Sigmoid colon (tissue), 7 donors: ENCODE data around the gene HSD3B1. TPM values are rescaled to one million over a fixed set of nuclear protein-coding genes. Genes with fewer than 3 reads are reported as not detected.
"Not testable (repeated sequence)": the region's sequence is repeated elsewhere in the genome, so short reads cannot be mapped to it uniquely, and the experiment has no call there.

ENCODE experiments used
- DNase-seq: peaks from one replicate; pipeline ENCODE4 v3.0.0-alpha.2; 2019
- H3K27ac ChIP-seq, 4 donors: fragments of 200-600 bp; sonication (generic); one replicate each; pipeline ENCODE4 v1.5.1; 2016 to 2019; ENCODE audit warnings: mild to moderate bottlenecking in 1 of 4
- H3K27me3 ChIP-seq, 3 donors: fragments of 200-600 bp; sonication (generic); one replicate each; pipeline ENCODE4 v1.5.1; 2019; ENCODE audit warnings: mild to moderate bottlenecking in 1 of 3
- H3K36me3 ChIP-seq, 4 donors: fragments of 200-600 bp; sonication (generic); one replicate each; pipeline ENCODE4 v1.5.1; 2016 to 2019
- H3K4me1 ChIP-seq, 4 donors: fragments of 200-600 bp; sonication (generic); one replicate each; pipeline ENCODE4 v1.5.1; 2017 to 2019
- H3K4me3 ChIP-seq, 4 donors: fragments of 200-600 bp; sonication (generic); one replicate each; pipeline ENCODE4 v1.5.1; 2017 to 2019; ENCODE audit warnings: mild to moderate bottlenecking in 2 of 4, moderate library complexity in 1 of 4
- H3K9me3 ChIP-seq, 4 donors: fragments of 200-600 bp in 3 of 4; sonication (generic) in 3 of 4; one replicate each; pipeline versions ENCODE4 v1.5.1 to v1.6.1; 2013 to 2019
- EP300 ChIP-seq, 4 donors: sonication (generic); formaldehyde crosslinking; IDR thresholded peaks; one replicate each; pipeline ENCODE4 v1.6.1; 2017; ENCODE audit warnings: antibody characterized with exemption in 4 of 4
- POLR2A ChIP-seq, 2 donors: fragments of 450-650 bp; IDR thresholded peaks; one replicate each; pipeline ENCODE4 v1.6.1; 2016; ENCODE audit warnings: antibody characterized with exemption in 2 of 2, mild to moderate bottlenecking in 2 of 2, moderate library complexity in 2 of 2
- POLR2AphosphoS5 ChIP-seq, 4 donors: sonication (generic); formaldehyde crosslinking; IDR thresholded peaks; one replicate each; pipeline ENCODE4 v1.6.1; 2017; ENCODE audit warnings: antibody characterized with exemption in 4 of 4
- WGBS, 2 donors: extraction: QIAGEN DNeasy Blood & Tissue Kit; methylation state at CpG; one replicate each; pipeline ENCODE4 v1.1.7; 2013; 5-methylcytosine and 5-hydroxymethylcytosine counted together
- intact Hi-C: fragments of 100-400 bp; cut with DNase I; formaldehyde crosslinking; loops from one replicate; pipeline ENCODE4 v1.15.1; 2023
- polyA plus RNA-seq, 3 donors: library from polyadenylated mRNA; stranded (reverse); fragments of 200-250 nt; gene quantifications; one replicate each; pipeline ENCODE4 v1.2.3, GENCODE V29; 2013
- total RNA-seq, 4 donors: library from RNA; depleted of rRNA; stranded (reverse); fragments of >200 nt; gene quantifications; one replicate each; pipeline ENCODE4 v1.1.0, GENCODE V29; 2016
- TF ChIP-seq, protein P1 (sequence below), 4 experiments: fragments of 450-650 bp in 3 of 4; fragments of 200-600 bp in 1 of 4; IDR thresholded peaks; one replicate each; pipeline ENCODE4 v1.5.1; 2016 to 2019; ENCODE audit warnings: antibody characterized with exemption in 4 of 4, mild to moderate bottlenecking in 3 of 4, moderate library complexity in 2 of 4
- donor health status: healthy with polysubstance abuse.
- donor health status: Bipolar disorder and iron deficiency.
- donor health status: healthy.

HSD3B1 gene
- total and polyA plus RNA-seq, 7 donors: 0.06 TPM; not detected in 6

DNA sequence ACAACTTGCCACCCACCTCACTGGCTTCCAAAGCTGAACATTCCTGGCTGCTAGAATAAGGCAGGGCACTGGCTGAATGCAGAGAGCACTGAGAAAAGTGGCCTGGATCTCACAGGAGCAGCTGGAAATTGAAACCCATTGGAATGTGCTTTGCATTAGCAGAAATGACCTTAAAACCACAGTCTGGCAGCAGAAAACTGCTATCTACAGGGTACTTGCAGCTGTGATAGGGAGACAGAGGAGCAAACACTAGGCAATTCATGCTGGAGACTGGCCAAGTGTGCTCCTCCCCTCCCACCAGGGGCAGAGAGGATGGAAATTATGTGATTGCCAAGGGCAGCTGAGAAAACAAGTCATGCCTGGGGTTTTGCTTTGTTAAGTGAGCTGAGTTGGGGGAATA lies 47.2 kb downstream of the HSD3B1 start:
- Histone ChIP-seq H3K27me3 (no peaks in the 10 kb centered on the region), H3K9me3 (no peaks in the 10 kb centered on the region), H3K4me3 (no peak overlapping the region), H3K27ac (no peak overlapping the region), H3K4me1 (no peaks in the 10 kb centered on the region), H3K36me3 (no peaks in the 10 kb centered on the region)
- TF ChIP-seq POLR2A (IDR thresholded peaks at IDR 0.05): no peak
- TF ChIP-seq POLR2AphosphoS5 (IDR thresholded peaks at IDR 0.05): no peak
- TF ChIP-seq, protein P1, sequence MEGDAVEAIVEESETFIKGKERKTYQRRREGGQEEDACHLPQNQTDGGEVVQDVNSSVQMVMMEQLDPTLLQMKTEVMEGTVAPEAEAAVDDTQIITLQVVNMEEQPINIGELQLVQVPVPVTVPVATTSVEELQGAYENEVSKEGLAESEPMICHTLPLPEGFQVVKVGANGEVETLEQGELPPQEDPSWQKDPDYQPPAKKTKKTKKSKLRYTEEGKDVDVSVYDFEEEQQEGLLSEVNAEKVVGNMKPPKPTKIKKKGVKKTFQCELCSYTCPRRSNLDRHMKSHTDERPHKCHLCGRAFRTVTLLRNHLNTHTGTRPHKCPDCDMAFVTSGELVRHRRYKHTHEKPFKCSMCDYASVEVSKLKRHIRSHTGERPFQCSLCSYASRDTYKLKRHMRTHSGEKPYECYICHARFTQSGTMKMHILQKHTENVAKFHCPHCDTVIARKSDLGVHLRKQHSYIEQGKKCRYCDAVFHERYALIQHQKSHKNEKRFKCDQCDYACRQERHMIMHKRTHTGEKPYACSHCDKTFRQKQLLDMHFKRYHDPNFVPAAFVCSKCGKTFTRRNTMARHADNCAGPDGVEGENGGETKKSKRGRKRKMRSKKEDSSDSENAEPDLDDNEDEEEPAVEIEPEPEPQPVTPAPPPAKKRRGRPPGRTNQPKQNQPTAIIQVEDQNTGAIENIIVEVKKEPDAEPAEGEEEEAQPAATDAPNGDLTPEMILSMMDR (IDR thresholded peaks at IDR 0.05): no peak
- no peak for TF ChIP-seq EP300 (IDR thresholded peaks at IDR 0.05)
- intact Hi-C loops: no loop called here
- DNase-seq: no peak

DNA sequence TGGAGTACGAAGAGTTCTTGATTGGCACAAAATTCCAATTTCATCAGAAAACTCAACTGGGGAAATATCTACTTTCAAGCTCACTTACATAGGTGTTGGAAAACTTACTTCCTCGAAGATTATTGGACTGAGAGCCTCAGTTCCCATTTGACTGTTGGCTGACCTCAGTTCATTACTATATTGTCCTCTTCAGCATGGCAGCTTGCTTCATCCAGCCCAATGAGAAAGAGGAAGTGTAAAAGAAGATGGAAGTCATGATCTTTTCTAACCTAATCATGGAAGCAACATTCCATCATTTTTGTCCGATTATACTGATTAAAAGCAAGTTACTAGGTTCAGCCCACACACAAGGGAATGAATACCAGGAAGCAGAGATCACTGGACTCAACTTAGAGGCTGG lies 49.4 kb downstream of the HSD3B1 start:
- no peaks in the 10 kb centered on the region for H3K4me1 ChIP-seq
- H3K27me3 ChIP-seq: no peaks in the 10 kb centered on the region
- intact Hi-C loops: no loop called here
- DNase-seq: no peak
- no peak overlapping the region for H3K4me3 ChIP-seq
- H3K27ac ChIP-seq: no peak overlapping the region
- no peaks in the 10 kb centered on the region for H3K36me3 ChIP-seq
- WGBS, 2 donors: 88 to 93% methylated on average over 3 of the region's 3 CpGs
- H3K9me3 ChIP-seq: no peaks in the 10 kb centered on the region
- TF ChIP-seq POLR2AphosphoS5 (IDR thresholded peaks at IDR 0.05): no peak
- TF ChIP-seq POLR2A (IDR thresholded peaks at IDR 0.05): no peak
- TF ChIP-seq EP300 (IDR thresholded peaks at IDR 0.05): no peak

DNA sequence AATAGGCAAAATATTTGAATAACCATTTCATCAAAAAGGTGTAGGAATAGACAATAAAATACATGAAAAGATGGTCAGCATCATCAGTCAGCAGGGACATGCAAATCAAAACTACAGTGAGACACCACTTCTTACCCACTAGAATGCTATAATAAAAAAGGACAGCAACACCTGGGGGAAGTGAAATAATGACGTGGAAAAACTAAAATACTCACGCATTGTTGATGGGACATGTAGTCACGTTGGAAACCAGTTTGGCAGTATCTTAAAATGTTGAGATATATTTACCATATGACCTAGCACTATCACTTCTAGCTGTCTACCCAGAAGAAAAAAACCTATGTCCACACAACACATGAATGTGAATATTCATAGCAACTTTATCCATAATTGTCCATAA lies 53.4 kb downstream of the HSD3B1 start:
- H3K9me3 ChIP-seq, H3K27me3 ChIP-seq, DNase-seq, H3K36me3 ChIP-seq, H3K27ac ChIP-seq, intact Hi-C loops, H3K4me3 ChIP-seq, H3K4me1 ChIP-seq: not testable (repeated sequence)
- 86 to 88% methylated on average over 3 of the region's 3 CpGs for WGBS, 2 donors

DNA sequence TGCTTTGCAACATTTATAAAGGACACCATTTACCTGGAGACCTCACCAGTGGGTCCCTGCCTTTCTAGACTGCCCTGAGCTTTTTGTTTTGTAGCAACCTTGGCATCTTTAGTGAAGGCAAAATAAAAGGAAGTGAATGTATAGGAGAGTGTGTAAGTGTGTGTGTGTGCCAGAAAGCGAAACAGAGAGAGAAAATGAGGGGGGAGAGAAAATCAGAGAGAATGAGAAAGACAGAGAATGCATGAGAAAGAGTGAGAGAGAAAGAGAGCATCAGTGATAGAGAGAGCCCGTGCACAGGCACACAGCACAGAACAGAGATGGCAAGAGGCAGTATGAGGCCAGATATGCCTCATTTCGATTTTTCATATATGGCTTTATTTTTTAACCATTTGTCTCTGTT lies 57.5 kb downstream of the HSD3B1 start:
- Histone ChIP-seq H3K27ac (no peak overlapping the region), H3K4me1 (no peaks in the 10 kb centered on the region), H3K27me3 (no peaks in the 10 kb centered on the region), H3K36me3 (no peaks in the 10 kb centered on the region), H3K4me3 (no peak overlapping the region), H3K9me3 (no peaks in the 10 kb centered on the region)
- no peak for DNase-seq
- WGBS, 2 donors: 82 to 86% methylated on average over 3 of the region's 3 CpGs
- no peak for TF ChIP-seq POLR2A (IDR thresholded peaks at IDR 0.05)
- no peak for TF ChIP-seq POLR2AphosphoS5 (IDR thresholded peaks at IDR 0.05)
- TF ChIP-seq EP300 (IDR thresholded peaks at IDR 0.05): no peak
- TF ChIP-seq, protein P1 (IDR thresholded peaks at IDR 0.05): no peak
- intact Hi-C loops: no loop called here

Other genes with a start within 250 kb of the HSD3B1 start
- gene HAO2, start 138.4 kb upstream of the HSD3B1 start, total RNA-seq: not detected
- gene HAO2, start 138.4 kb upstream of the HSD3B1 start, polyA plus RNA-seq: not detected
- not detected for gene HSD3B2, start 92.1 kb upstream of the HSD3B1 start, total RNA-seq
- gene HSD3B2, start 92.1 kb upstream of the HSD3B1 start, polyA plus RNA-seq: 1 to 10 TPM in 1 of 3 donors, under 1 TPM in 2; 0.60 to 5.8 (median 0.93) TPM
- gene ZNF697, start 141.1 kb downstream of the HSD3B1 start, total RNA-seq: 1 to 10 TPM; 2.4 to 6.6 (median 4.4) TPM
- 1 to 10 TPM in 1 of 3 donors, under 1 TPM in 2; 0.60 to 1.2 (median 0.69) TPM for gene ZNF697, start 141.1 kb downstream of the HSD3B1 start, polyA plus RNA-seq
- gene PHGDH, start 204.7 kb downstream of the HSD3B1 start, total RNA-seq: 10 to 100 TPM; 15.8 to 37.7 (median 26.0) TPM
- 10 to 100 TPM in 1 of 3 donors, 1 to 10 TPM in 2; 3.9 to 27.1 (median 7.8) TPM for gene PHGDH, start 204.7 kb downstream of the HSD3B1 start, polyA plus RNA-seq